Colon (tissue), 2 donors: Measurements from ENCODE around the gene ZNF385C.

Experiments used
- FAIRE-seq: peaks from 2 replicates; lab custom pipeline; 2012; peaks lifted over from hg19 to GRCh38; lab: Jason Lieb, UNC
- donor health status: control.
- donor health status: control.

ZNF385C gene

GRCh38 chr17:42107597-42108576 is 9.6 kb upstream of the ZNF385C start:
- no peak for FAIRE-seq

- FAIRE-seq, result no peak
Measured at GRCh38 chr17:42107124-42107523, 8.9 kb upstream of the ZNF385C start.

GRCh38 chr17:42106009-42106408 is 7.7 kb upstream of the ZNF385C start:
- FAIRE-seq, result no peak

- no peak for FAIRE-seq
Measured at GRCh38 chr17:42104264-42104663, 6.0 kb upstream of the ZNF385C start.

GRCh38 chr17:42103221-42103954 is 5.1 kb upstream of the ZNF385C start:
- no peak for FAIRE-seq

- no peak for FAIRE-seq
Measured at GRCh38 chr17:42101513-42102292, 3.4 kb upstream of the ZNF385C start.

GRCh38 chr17:42098730-42099399 is 592 bp upstream of the ZNF385C start:
- no peak for FAIRE-seq

GRCh38 chr17:42096360-42097111 is 1.7 kb downstream of the ZNF385C start:
- no peak for FAIRE-seq

GRCh38 chr17:42094375-42095069 is 3.8 kb downstream of the ZNF385C start:
- FAIRE-seq, result no peak

- FAIRE-seq, result no peak
Measured at GRCh38 chr17:42092939-42093338, 5.3 kb downstream of the ZNF385C start.

- FAIRE-seq, result no peak
Measured at GRCh38 chr17:42090964-42091790, 7.1 kb downstream of the ZNF385C start.

GRCh38 chr17:42088736-42089135 is 9.5 kb downstream of the ZNF385C start:
- FAIRE-seq, result no peak

GRCh38 chr17:42087736-42088705 is 10.3 kb downstream of the ZNF385C start:
- no peak for FAIRE-seq

GRCh38 chr17:42087042-42087701 is 11.1 kb downstream of the ZNF385C start:
- no peak for FAIRE-seq

- no peak for FAIRE-seq
Measured at GRCh38 chr17:42081516-42082129, 16.6 kb downstream of the ZNF385C start.

GRCh38 chr17:42079541-42079940 is 18.7 kb downstream of the ZNF385C start:
- no peak for FAIRE-seq

GRCh38 chr17:42078396-42079043 is 19.8 kb downstream of the ZNF385C start:
- no peak for FAIRE-seq
